ENCODE measurements around the gene SET. TPM values are rescaled to one million over a fixed set of nuclear protein-coding genes. Genes with fewer than 3 reads are reported as not detected.

Gene SET
- total RNA-seq, 1 experiment from 2014 or later = 738 TPM

DNA sequence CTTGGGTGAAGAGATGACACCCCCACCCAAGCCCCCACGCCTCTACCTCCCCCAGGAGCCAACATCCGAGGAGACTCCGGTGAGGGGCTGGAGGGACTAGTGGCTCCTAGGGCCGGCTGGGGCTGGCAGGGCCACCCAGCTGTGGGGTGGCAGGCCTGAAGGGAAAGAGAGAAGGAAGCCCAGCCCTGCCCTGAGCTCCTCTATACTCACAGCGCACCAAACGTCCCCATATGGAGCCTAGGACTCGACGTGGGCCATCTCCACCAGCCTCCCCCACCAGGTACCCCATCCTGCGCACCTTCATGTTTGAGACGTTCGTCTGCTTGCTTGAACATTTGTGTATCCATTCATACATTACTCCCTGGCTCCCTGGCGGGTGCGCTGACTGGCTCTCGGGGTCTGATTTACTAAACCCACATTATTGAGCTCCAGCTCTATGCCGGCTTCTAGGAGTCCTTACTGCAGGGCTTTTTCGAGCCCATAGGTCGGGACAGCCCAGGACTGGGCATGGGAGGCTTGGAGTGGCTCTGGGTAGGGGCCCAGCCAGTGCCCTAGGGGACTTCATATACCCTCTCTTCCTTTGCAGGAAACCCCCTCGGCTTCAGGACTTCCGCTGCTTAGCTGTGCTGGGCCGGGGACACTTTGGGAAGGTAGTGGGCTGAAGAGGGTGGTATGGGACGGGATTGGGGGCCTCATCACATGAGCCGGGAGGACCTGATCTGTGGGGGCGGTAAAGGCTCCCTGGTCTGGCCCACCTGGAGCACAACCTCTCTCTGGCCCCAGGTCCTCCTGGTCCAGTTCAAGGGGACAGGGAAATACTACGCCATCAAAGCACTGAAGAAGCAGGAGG, 25.8 kb downstream of the SET start:
- H3K4me1 ChIP-seq (replicated peaks; ENCODE audit: insufficient read depth) = peaks cover 4% of the 10 kb centered on the region; the same call in 1 of the 2 replicates
- CTCF ChIA-PET = interaction anchor here (0.8 kb wide), 1 partner anchor 131 kb away, joined by 10 read pairs; no protein-coding TSS in a partner anchor
- no peaks in the 10 kb centered on the region for H3K9me3 ChIP-seq (ENCODE audit: insufficient read depth, low read depth)
- no peaks in the 10 kb centered on the region for H3K79me2 ChIP-seq (ENCODE audit: low read depth)
- no peak overlapping the region for H3K27ac ChIP-seq
- H2AFZ ChIP-seq = no peak overlapping the region
- POLR2A ChIA-PET (ENCODE audit: unreplicated experiment) = interaction anchor here (0.6 kb wide), 1 partner anchor 23 kb away, joined by 3 read pairs; no protein-coding TSS in a partner anchor
- no peaks in the 10 kb centered on the region for H3K36me3 ChIP-seq (ENCODE audit: low read depth)
- no peak for DNase-seq
- no peaks in the 10 kb centered on the region for H3K27me3 ChIP-seq (ENCODE audit: insufficient read depth, low read depth)
- H3K4me3 ChIP-seq = no peak overlapping the region
- BruUV-seq (replicated peaks) = no TSS peak
- TF ChIP-seq EZH2 (IDR thresholded peaks at IDR 0.05; ENCODE audit: low read depth) = no peak
- TF ChIP-seq, protein P1, sequence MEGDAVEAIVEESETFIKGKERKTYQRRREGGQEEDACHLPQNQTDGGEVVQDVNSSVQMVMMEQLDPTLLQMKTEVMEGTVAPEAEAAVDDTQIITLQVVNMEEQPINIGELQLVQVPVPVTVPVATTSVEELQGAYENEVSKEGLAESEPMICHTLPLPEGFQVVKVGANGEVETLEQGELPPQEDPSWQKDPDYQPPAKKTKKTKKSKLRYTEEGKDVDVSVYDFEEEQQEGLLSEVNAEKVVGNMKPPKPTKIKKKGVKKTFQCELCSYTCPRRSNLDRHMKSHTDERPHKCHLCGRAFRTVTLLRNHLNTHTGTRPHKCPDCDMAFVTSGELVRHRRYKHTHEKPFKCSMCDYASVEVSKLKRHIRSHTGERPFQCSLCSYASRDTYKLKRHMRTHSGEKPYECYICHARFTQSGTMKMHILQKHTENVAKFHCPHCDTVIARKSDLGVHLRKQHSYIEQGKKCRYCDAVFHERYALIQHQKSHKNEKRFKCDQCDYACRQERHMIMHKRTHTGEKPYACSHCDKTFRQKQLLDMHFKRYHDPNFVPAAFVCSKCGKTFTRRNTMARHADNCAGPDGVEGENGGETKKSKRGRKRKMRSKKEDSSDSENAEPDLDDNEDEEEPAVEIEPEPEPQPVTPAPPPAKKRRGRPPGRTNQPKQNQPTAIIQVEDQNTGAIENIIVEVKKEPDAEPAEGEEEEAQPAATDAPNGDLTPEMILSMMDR (conservative IDR thresholded peaks at IDR 0.05) = no peak
- H3F3A ChIP-seq (ENCODE audit: insufficient read depth, low read depth) = no peaks in the 10 kb centered on the region
- intact Hi-C loops (cut with micrococcal nuclease; ENCODE audit: unreplicated experiment) = no loop called here
- H3K4me2 ChIP-seq = no peak overlapping the region
- H4K20me1 ChIP-seq (ENCODE audit: insufficient read depth) = no peaks in the 10 kb centered on the region
- no peaks in the 10 kb centered on the region for H3K9me2 ChIP-seq (ENCODE audit: insufficient read depth)

DNA sequence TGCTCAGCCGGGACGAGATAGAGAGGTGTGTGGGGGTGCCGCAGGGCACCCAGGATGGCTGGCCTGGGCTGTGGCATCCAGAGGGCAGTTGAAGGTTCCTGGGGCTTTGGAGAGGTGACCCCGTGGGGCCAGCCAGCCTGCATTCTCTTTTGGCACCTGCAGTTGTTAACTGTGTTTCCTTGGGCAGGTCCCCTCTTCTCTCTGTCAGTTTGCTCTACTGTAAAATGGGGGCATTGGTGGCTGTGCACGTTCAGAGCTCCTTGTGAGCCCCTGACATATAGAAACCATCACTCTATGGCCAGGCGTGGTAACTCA, 26.4 kb downstream of the SET start:
- TF ChIP-seq EZH2 (IDR thresholded peaks at IDR 0.05; ENCODE audit: low read depth) = no peak
- TF ChIP-seq, protein P1 (conservative IDR thresholded peaks at IDR 0.05) = no peak
- H3K9me2 ChIP-seq (ENCODE audit: insufficient read depth) = no peaks in the 10 kb centered on the region
- intact Hi-C loops (cut with micrococcal nuclease; ENCODE audit: unreplicated experiment) = no loop called here
- no peaks in the 10 kb centered on the region for H3K27me3 ChIP-seq (ENCODE audit: insufficient read depth, low read depth)
- H3K9me3 ChIP-seq (ENCODE audit: insufficient read depth, low read depth) = no peaks in the 10 kb centered on the region
- no peak overlapping the region for H2AFZ ChIP-seq
- no peak overlapping the region for H3K4me2 ChIP-seq
- H4K20me1 ChIP-seq (ENCODE audit: insufficient read depth) = no peaks in the 10 kb centered on the region
- CTCF ChIA-PET = interaction anchor here (0.8 kb wide), 1 partner anchor 131 kb away, joined by 10 read pairs; no protein-coding TSS in a partner anchor
- no TSS peak for BruUV-seq (replicated peaks)
- no peak for DNase-seq
- no peak overlapping the region for H3K4me3 ChIP-seq
- no peaks in the 10 kb centered on the region for H3K36me3 ChIP-seq (ENCODE audit: low read depth)
- POLR2A ChIA-PET (ENCODE audit: unreplicated experiment) = interaction anchor here (0.6 kb wide), 1 partner anchor 24 kb away, joined by 3 read pairs; no protein-coding TSS in a partner anchor
- no peak overlapping the region for H3K27ac ChIP-seq
- peaks cover 4% of the 10 kb centered on the region; the same call in 1 of the 2 replicates for H3K4me1 ChIP-seq (replicated peaks; ENCODE audit: insufficient read depth)
- H3F3A ChIP-seq (ENCODE audit: insufficient read depth, low read depth) = no peaks in the 10 kb centered on the region
- no peaks in the 10 kb centered on the region for H3K79me2 ChIP-seq (ENCODE audit: low read depth)

DNA sequence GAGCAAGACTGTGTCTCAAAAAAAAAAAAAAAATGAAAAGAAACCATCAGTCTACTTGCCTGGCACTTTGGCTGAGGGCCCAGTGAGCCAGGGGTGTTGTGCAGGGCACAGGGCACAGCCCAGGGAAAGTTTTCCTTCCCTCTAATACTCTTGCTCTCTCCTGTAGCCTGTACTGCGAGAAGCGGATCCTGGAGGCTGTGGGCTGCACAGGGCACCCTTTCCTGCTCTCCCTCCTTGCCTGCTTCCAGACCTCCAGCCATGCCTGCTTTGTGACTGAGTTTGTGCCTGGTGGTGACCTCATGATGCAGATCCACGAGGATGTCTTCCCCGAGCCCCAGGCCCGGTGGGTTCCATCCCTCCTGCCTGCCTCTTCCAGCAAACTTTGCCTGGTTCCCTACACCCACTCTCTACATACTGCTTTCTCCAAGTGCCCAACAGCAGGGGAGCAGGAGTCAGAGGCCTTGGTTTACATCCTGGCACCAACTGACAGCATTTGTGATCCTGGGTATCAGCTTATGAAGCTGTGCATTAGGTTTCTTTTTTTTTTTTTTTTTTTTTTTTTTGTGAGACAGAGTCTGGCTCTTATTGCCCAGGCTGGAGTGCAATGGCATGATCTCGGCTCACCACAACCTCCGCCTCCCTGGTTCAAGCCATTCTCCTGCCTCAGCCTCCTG, 27.7 kb downstream of the SET start:
- no peak overlapping the region for H3K27ac ChIP-seq
- peaks cover 4% of the 10 kb centered on the region; the same call in 1 of the 2 replicates for H3K4me1 ChIP-seq (replicated peaks; ENCODE audit: insufficient read depth)
- H3F3A ChIP-seq (ENCODE audit: insufficient read depth, low read depth) = no peaks in the 10 kb centered on the region
- no peaks in the 10 kb centered on the region for H3K36me3 ChIP-seq (ENCODE audit: low read depth)
- no peak for TF ChIP-seq EZH2 (IDR thresholded peaks at IDR 0.05; ENCODE audit: low read depth)
- TF ChIP-seq, protein P1 (conservative IDR thresholded peaks at IDR 0.05) = no peak
- no peaks in the 10 kb centered on the region for H3K79me2 ChIP-seq (ENCODE audit: low read depth)
- H3K9me2 ChIP-seq (ENCODE audit: insufficient read depth) = no peaks in the 10 kb centered on the region
- ChIA-PET POLR2A (ENCODE audit: unreplicated experiment) (interaction anchor here (0.6 to 0.8 kb wide), 3 partner anchors 11 to 395 kb away, joined by 4 to 39 read pairs (median 10); partner anchors contain the start of gene ENDOG), CTCF (interaction anchor here (0.7 kb wide), 1 partner anchor 34 kb away, joined by 3 read pairs; no protein-coding TSS in a partner anchor)
- H2AFZ ChIP-seq = no peak overlapping the region
- intact Hi-C loops (cut with micrococcal nuclease; ENCODE audit: unreplicated experiment) = no loop called here
- no peaks in the 10 kb centered on the region for H4K20me1 ChIP-seq (ENCODE audit: insufficient read depth)
- no peak overlapping the region for H3K4me3 ChIP-seq
- no peaks in the 10 kb centered on the region for H3K9me3 ChIP-seq (ENCODE audit: insufficient read depth, low read depth)
- no peak overlapping the region for H3K4me2 ChIP-seq
- BruUV-seq (replicated peaks) = no TSS peak
- H3K27me3 ChIP-seq (ENCODE audit: insufficient read depth, low read depth) = no peaks in the 10 kb centered on the region
- peak in 1 of 2 experiments; percentile 34 for DNase-seq

Data from PC-9 (cell line).